CD4-positive, alpha-beta T cell treated with Interleukin-1 beta for 1 hour (primary cell): ENCODE measurements around the gene SLFN11.
"Not testable (repeated sequence)": the region's sequence is repeated elsewhere in the genome, so short reads cannot be mapped to it uniquely, and the experiment has no call there.

Source experiments
- DNase-seq, 2 donors: peaks; one replicate each; pipeline ENCODE4 v3.0.0-alpha.2; 2020 to 2022

Gene SLFN11

GRCh38 chr17:35373534-35373983 is at the start of gene SLFN11:
TSS of gene SLFN11 (minus strand) at chr17:35373621. CDS start at chr17:35363807, 9,814 bp downstream.
- peak; percentile 88 to 89 for DNase-seq

- not testable (repeated sequence) for DNase-seq
Observed at GRCh38 chr17:35421069-35421468, 47.6 kb upstream of the SLFN11 start.

GRCh38 chr17:35416659-35417058 is 43.2 kb upstream of the SLFN11 start:
- no peak for DNase-seq

- DNase-seq = not testable (repeated sequence)
Observed at GRCh38 chr17:35414707-35415106, 41.3 kb upstream of the SLFN11 start.

- DNase-seq = no peak
Observed at GRCh38 chr17:35414247-35414646, 40.8 kb upstream of the SLFN11 start.

- no peak for DNase-seq
Observed at GRCh38 chr17:35407531-35407930, 34.1 kb upstream of the SLFN11 start.

GRCh38 chr17:35406568-35406967 is 33.1 kb upstream of the SLFN11 start:
- no peak for DNase-seq

GRCh38 chr17:35404360-35404759 is 30.9 kb upstream of the SLFN11 start:
- no peak for DNase-seq

- DNase-seq = not testable (repeated sequence)
Observed at GRCh38 chr17:35393783-35394182, 20.4 kb upstream of the SLFN11 start.

- no peak for DNase-seq
Observed at GRCh38 chr17:35390663-35391062, 17.2 kb upstream of the SLFN11 start.

GRCh38 chr17:35390156-35390555 is 16.7 kb upstream of the SLFN11 start:
- no peak for DNase-seq

- no peak for DNase-seq
Observed at GRCh38 chr17:35387496-35387895, 14.1 kb upstream of the SLFN11 start.

- DNase-seq = no peak
Observed at GRCh38 chr17:35377706-35378105, 4.3 kb upstream of the SLFN11 start.

GRCh38 chr17:35377068-35377467 is 3.6 kb upstream of the SLFN11 start:
- no peak for DNase-seq

- no peak for DNase-seq
Observed at GRCh38 chr17:35376245-35376644, 2.8 kb upstream of the SLFN11 start.

- no peak for DNase-seq
Observed at GRCh38 chr17:35374766-35375344, 1.4 kb upstream of the SLFN11 start.

- DNase-seq = peak; percentile 29 to 58
Observed at GRCh38 chr17:35373984-35374765, 754 bp upstream of the SLFN11 start.

GRCh38 chr17:35372846-35373533 is 431 bp downstream of the SLFN11 start:
- DNase-seq = peak; percentile 30 to 38

- no peak for DNase-seq
Observed at GRCh38 chr17:35371934-35372333, 1.5 kb downstream of the SLFN11 start.

GRCh38 chr17:35368081-35368830 is 5.2 kb downstream of the SLFN11 start:
- DNase-seq = peak; percentile 63 to 64

- DNase-seq = no peak
Observed at GRCh38 chr17:35361027-35361426, 12.4 kb downstream of the SLFN11 start.

GRCh38 chr17:35359398-35359797 is 14.0 kb downstream of the SLFN11 start:
- no peak for DNase-seq

- no peak for DNase-seq
Observed at GRCh38 chr17:35352284-35352683, 21.1 kb downstream of the SLFN11 start.
